Neuronal stem cell (in vitro differentiated cells): ENCODE data around the gene SIGLEC10.
A peak's percentile ranks its signal among the peaks of the same experiment; 100 is the strongest.

ENCODE experiments used
- DNase-seq: peaks from one replicate; pipeline ENCODE4 v3.0.0-alpha.2; 2013; ENCODE audit warnings: low spot score
- H2AFZ ChIP-seq: one replicate; pipeline ENCODE4 v1.6.1; 2013; ENCODE audit warnings: mild to moderate bottlenecking, low read length, inconsistent platforms
- H2AK5ac ChIP-seq: 2 replicates; pipeline ENCODE4 v1.6.1; 2013; ENCODE audit warnings: low read depth, mild to moderate bottlenecking, inconsistent platforms, low read length, moderate library complexity, mixed read lengths
- H2BK120ac ChIP-seq: 2 replicates; pipeline ENCODE4 v1.6.1; 2013; ENCODE audit warnings: low read depth, mild to moderate bottlenecking, inconsistent platforms, low read length, moderate library complexity, mixed read lengths
- H2BK12ac ChIP-seq: one replicate; pipeline ENCODE4 v1.6.1; 2013; ENCODE audit warnings: low read length, inconsistent platforms
- H2BK15ac ChIP-seq: 2 replicates; pipeline ENCODE4 v1.6.1; 2013; ENCODE audit warnings: mild to moderate bottlenecking, low read length, inconsistent platforms, mixed read lengths
- H2BK5ac ChIP-seq: one replicate; pipeline ENCODE4 v1.6.1; 2013; ENCODE audit warnings: inconsistent platforms, mild to moderate bottlenecking, low read length, moderate library complexity
- H3K14ac ChIP-seq: one replicate; pipeline ENCODE4 v1.6.1; 2013; ENCODE audit warnings: low read length, inconsistent platforms
- H3K18ac ChIP-seq: 2 replicates; pipeline ENCODE4 v1.6.1; 2013; ENCODE audit warnings: low read length, inconsistent platforms
- H3K23ac ChIP-seq: 2 replicates; pipeline ENCODE4 v1.6.1; 2013; ENCODE audit warnings: low read depth, mild to moderate bottlenecking, mixed read lengths, low read length, inconsistent platforms; ENCODE audit not compliant: poor library complexity
- H3K27ac ChIP-seq: replicated peaks from 3 replicates; pipeline ENCODE4 v1.5.1; 2013; ENCODE audit warnings: low read length, inconsistent platforms
- H3K27me3 ChIP-seq, 3 experiments: 2 replicates each; pipeline ENCODE4 v1.6.1; 2013; ENCODE audit warnings: low read length in 3 of 3, mild to moderate bottlenecking in 2 of 3, inconsistent platforms in 1 of 3, low read depth in 1 of 3, mixed read lengths in 1 of 3, moderate library complexity in 1 of 3; ENCODE audit not compliant: control insufficient read depth in 3 of 3, insufficient read depth in 3 of 3
- H3K36me3 ChIP-seq, 2 donors: replicated peaks in 1 of 2; 2 replicates each; pipeline ENCODE4 v1.6.1; 2013; ENCODE audit warnings: low read length in 2 of 2; ENCODE audit not compliant: control insufficient read depth in 2 of 2, insufficient read depth in 2 of 2
- H3K4ac ChIP-seq: 2 replicates; pipeline ENCODE4 v1.6.1; 2013; ENCODE audit warnings: inconsistent platforms, mild to moderate bottlenecking, low read length, moderate library complexity
- H3K4me1 ChIP-seq, 2 donors: 1 replicate in 1 of 2; 2 replicates in 1 of 2; pipeline ENCODE4 v1.6.1; 2013; ENCODE audit warnings: low read length in 2 of 2, low read depth in 1 of 2; ENCODE audit not compliant: control insufficient read depth in 2 of 2, insufficient read depth in 1 of 2
- H3K4me2 ChIP-seq: one replicate; pipeline ENCODE4 v1.6.1; 2013; ENCODE audit warnings: mild to moderate bottlenecking, low read length, inconsistent platforms; ENCODE audit not compliant: insufficient read depth, poor library complexity, severe bottlenecking
- H3K4me3 ChIP-seq, 2 donors: 2 replicates each; pipeline ENCODE4 v1.5.1; 2013; ENCODE audit warnings: low read length in 2 of 2, mild to moderate bottlenecking in 2 of 2, inconsistent platforms in 1 of 2, moderate library complexity in 1 of 2
- H3K79me1 ChIP-seq: one replicate; pipeline ENCODE4 v1.6.1; 2013; ENCODE audit warnings: low read depth, mild to moderate bottlenecking, inconsistent platforms, low read length, moderate library complexity
- H3K9ac ChIP-seq: one replicate; pipeline ENCODE4 v1.6.1; 2013; ENCODE audit warnings: mild to moderate bottlenecking, low read depth, low read length, inconsistent platforms; ENCODE audit not compliant: poor library complexity
- H3K9me3 ChIP-seq, 2 donors: replicated peaks in 1 of 2; 2 replicates each; pipeline versions ENCODE3 to v1.6.1; 2013; ENCODE audit warnings: low read length in 2 of 2, mild to moderate bottlenecking in 2 of 2, inconsistent platforms in 1 of 2, low read depth in 1 of 2, mixed read lengths in 1 of 2, moderate library complexity in 1 of 2; ENCODE audit not compliant: control insufficient read depth in 2 of 2, insufficient read depth in 1 of 2
- H4K8ac ChIP-seq: one replicate; pipeline ENCODE4 v1.6.1; 2013; ENCODE audit warnings: low read depth, mild to moderate bottlenecking, inconsistent platforms, low read length, moderate library complexity
- H4K91ac ChIP-seq: one replicate; pipeline ENCODE4 v1.6.1; 2013; ENCODE audit warnings: low read length, low read depth, mild to moderate bottlenecking, inconsistent platforms; ENCODE audit not compliant: poor library complexity
- WGBS, 2 donors: extraction: QIAGEN DNeasy Blood & Tissue Kit; methylation state at CpG; one replicate each; pipeline ENCODE4 v1.1.7; 2013; ENCODE audit warnings: missing lambda C conversion rate in 2 of 2, mixed read lengths in 1 of 2; ENCODE audit not compliant: insufficient read length in 2 of 2, insufficient replicate concordance in 1 of 2; ENCODE audit errors: extremely low coverage in 2 of 2; 5-methylcytosine and 5-hydroxymethylcytosine counted together

SIGLEC10 gene

GRCh38 chr19:51380379-51380778 lies 37.1 kb downstream of the SIGLEC10 start:
- Histone ChIP-seq H2BK15ac (peak overlapping the region; percentile 55), H2BK12ac (no peak overlapping the region), H3K14ac (no peak overlapping the region), H3K4me1 (no peaks in the 10 kb centered on the region), H2BK5ac (no peak overlapping the region), H3K27me3 (no peaks in the 10 kb centered on the region), H3K27ac (no peak overlapping the region), H3K4ac (no peak overlapping the region), H3K23ac (no peak overlapping the region), H4K91ac (no peak overlapping the region), H2AFZ (no peak overlapping the region), H3K4me3 (peak overlapping the region in 1 of 2 donors; percentile 46), H2BK120ac (no peak overlapping the region), H3K36me3 (no peaks in the 10 kb centered on the region), H2AK5ac (no peak overlapping the region), H3K79me1 (no peaks in the 10 kb centered on the region), H4K8ac (no peak overlapping the region), H3K4me2 (no peak overlapping the region), H3K9ac (no peak overlapping the region), H3K9me3 (peaks cover 2 to 3% of the 10 kb centered on the region in 2 donors), H3K18ac (peak overlapping the region; percentile 76)
- no CpG with 5 or more reads among the region's 9 CpGs for WGBS, 2 donors
- no peak for DNase-seq

- Histone ChIP-seq H4K91ac (no peak overlapping the region), H2BK5ac (no peak overlapping the region), H2AFZ (no peak overlapping the region), H3K27me3 (peaks cover 0 to 11% (median 0%) of the 10 kb centered on the region in 3 experiments), H2BK15ac (no peak overlapping the region), H3K27ac (no peak overlapping the region), H3K18ac (no peak overlapping the region), H3K4ac (no peak overlapping the region), H3K36me3 (no peaks in the 10 kb centered on the region), H3K23ac (no peak overlapping the region), H3K4me3 (no peak overlapping the region), H4K8ac (no peak overlapping the region), H3K79me1 (no peaks in the 10 kb centered on the region), H3K4me2 (no peak overlapping the region), H2BK12ac (no peak overlapping the region), H2BK120ac (no peak overlapping the region), H3K9ac (no peak overlapping the region), H3K9me3 (peaks cover 2 to 3% of the 10 kb centered on the region in 2 donors), H3K14ac (no peak overlapping the region), H3K4me1 (no peaks in the 10 kb centered on the region), H2AK5ac (no peak overlapping the region)
- whole genome bisulfite sequencing, 2 donors: no CpG with 5 or more reads among the region's 2 CpGs
- DNase-seq: no peak
Measured at GRCh38 chr19:51377422-51377821, 40.0 kb downstream of the SIGLEC10 start.

- no peak overlapping the region for H3K4me3 ChIP-seq
- no peak overlapping the region for H3K18ac ChIP-seq
- no peak overlapping the region for H2AFZ ChIP-seq
- no peak overlapping the region for H2BK15ac ChIP-seq
- H3K4ac ChIP-seq: no peak overlapping the region
- H2AK5ac ChIP-seq: no peak overlapping the region
- H3K9ac ChIP-seq: no peak overlapping the region
- H3K23ac ChIP-seq: peak overlapping the region; percentile 4
- no peak for DNase-seq
- no peak overlapping the region for H3K14ac ChIP-seq
- H3K9me3 ChIP-seq: no peaks in the 10 kb centered on the region
- H3K27ac ChIP-seq: no peak overlapping the region
- no peaks in the 10 kb centered on the region for H3K36me3 ChIP-seq
- no peak overlapping the region for H3K4me2 ChIP-seq
- peaks cover 0 to 18% (median 0%) of the 10 kb centered on the region in 3 experiments for H3K27me3 ChIP-seq
- no peaks in the 10 kb centered on the region for H3K79me1 ChIP-seq
- no peak overlapping the region for H2BK12ac ChIP-seq
- no peak overlapping the region for H2BK120ac ChIP-seq
- no peaks in the 10 kb centered on the region for H3K4me1 ChIP-seq
- H4K8ac ChIP-seq: no peak overlapping the region
- H2BK5ac ChIP-seq: peak overlapping the region; percentile 71
- WGBS, 2 donors: no CpG with 5 or more reads among the region's 11 CpGs
- H4K91ac ChIP-seq: no peak overlapping the region
Measured at GRCh38 chr19:51375504-51376221, 41.8 kb downstream of the SIGLEC10 start.

- no CpG with 5 or more reads among the region's 9 CpGs for WGBS, 2 donors
- H3K4ac ChIP-seq: no peak within 1 kb of the TSS
- peak within 1 kb of the TSS; percentile 73 for H2BK12ac ChIP-seq
- H2BK120ac ChIP-seq: no peak within 1 kb of the TSS
- peak within 1 kb of the TSS; percentile 57 for H2BK5ac ChIP-seq
- peaks cover under 1% of the 10 kb centered on the region for H3K79me1 ChIP-seq
- peak within 1 kb of the TSS; percentile 92 for H2AK5ac ChIP-seq
- peaks cover 0 to 23% (median 0%) of the 10 kb centered on the region in 3 experiments for H3K27me3 ChIP-seq
- H2AFZ ChIP-seq: no peak within 1 kb of the TSS
- no peak within 1 kb of the TSS for H3K4me2 ChIP-seq
- H3K36me3 ChIP-seq: no peaks in the 10 kb centered on the region
- H3K9ac ChIP-seq: peak within 1 kb of the TSS; percentile 84
- no peak within 1 kb of the TSS for H3K14ac ChIP-seq
- no peaks in the 10 kb centered on the region for H3K9me3 ChIP-seq
- peak within 1 kb of the TSS; percentile 3 for H3K18ac ChIP-seq
- no peak within 1 kb of the TSS for H4K8ac ChIP-seq
- peak within 1 kb of the TSS; percentile 57 for H4K91ac ChIP-seq
- no peak within 1 kb of the TSS for H3K23ac ChIP-seq
- H3K27ac ChIP-seq: no peak within 1 kb of the TSS
- no peak within 1 kb of the TSS for H3K4me3 ChIP-seq
- H3K4me1 ChIP-seq: peaks cover 6 to 8% of the 10 kb centered on the region in 2 donors
- no peak for DNase-seq
- peak within 1 kb of the TSS; percentile 85 for H2BK15ac ChIP-seq
Measured at GRCh38 chr19:51372649-51373504, 44.6 kb downstream of the SIGLEC10 start, which contains the start of gene NKG7. Gene NKG7 (minus strand): TSS chr19:51372654. CDS start chr19:51372535, 119 bp downstream.
